Psoas muscle (tissue), 8 donors: ENCODE measurements around the gene MEIS1. TPM values are rescaled to one million over a fixed set of nuclear protein-coding genes. Genes with fewer than 3 reads are reported as not detected.

Source experiments
- ATAC-seq, 4 donors: fragments of 200-7000 bp; cut with Tn5 transposase; one replicate each; pipeline ENCODE4 v1.9.1; 2020; ENCODE audit warnings: moderate library complexity in 3 of 4, mild to moderate bottlenecking in 2 of 4
- DNase-seq, 2 donors: peaks; one replicate each; pipeline ENCODE4 v3.0.0-alpha.2; 2020
- H3K27ac ChIP-seq: fragments of 200-600 bp; one replicate; pipeline ENCODE4 v1.8.0; 2022
- H3K27me3 ChIP-seq, 3 donors: fragments of 200-600 bp in 1 of 3; one replicate each; pipeline versions ENCODE4 v1.6.1 to v1.8.0; 2013 to 2022; ENCODE audit warnings: low read length in 2 of 3, mild to moderate bottlenecking in 2 of 3, moderate library complexity in 1 of 3; ENCODE audit not compliant: insufficient read depth in 3 of 3
- H3K36me3 ChIP-seq, 2 donors: fragments of 200-600 bp in 1 of 2; one replicate each; pipeline versions ENCODE4 v1.6.1 to v1.8.0; 2013 to 2022; ENCODE audit warnings: low read depth in 1 of 2, mild to moderate bottlenecking in 1 of 2, moderate library complexity in 1 of 2; ENCODE audit not compliant: insufficient read depth in 1 of 2
- H3K4me1 ChIP-seq: fragments of 200-600 bp; one replicate; pipeline ENCODE4 v1.8.0; 2022
- H3K4me3 ChIP-seq: fragments of 200-600 bp; one replicate; pipeline ENCODE4 v1.8.0; 2022; ENCODE audit warnings: mild to moderate bottlenecking
- H3K9me3 ChIP-seq: fragments of 200-600 bp; one replicate; pipeline ENCODE4 v1.8.0; 2022
- WGBS, 3 donors: extraction: QIAGEN DNeasy Blood & Tissue Kit; methylation state at CpG; one replicate each; pipeline versions ENCODE4 v1.1.6 to v1.1.7; 2013; 5-methylcytosine and 5-hydroxymethylcytosine counted together
- intact Hi-C, 2 donors: fragments of 100-400 bp; cut with DNase I; formaldehyde crosslinking; loops; one replicate each; pipeline versions ENCODE4 v1.11.0 to v1.14.2; 2022
- polyA plus RNA-seq, 3 donors: library from polyadenylated mRNA; stranded (reverse); fragments of 200-250 nt; gene quantifications; one replicate each; pipeline ENCODE4 v1.2.3, GENCODE V29; 2013
- total RNA-seq, 4 donors: library from RNA; stranded (reverse); fragmentation: NEBNext Ultra II Directional in 2 of 4; extraction: Animal tissue kit (Norgen Biotek cat#: 25700) in 2 of 4; gene quantifications; one replicate each; pipeline versions ENCODE4 v1.2.1 to v1.2.4, GENCODE V29; 2021 to 2023
- TF ChIP-seq, protein P1 (sequence below): fragments of 200-600 bp; IDR thresholded peaks from one replicate; pipeline ENCODE4 v1.8.0; 2022; ENCODE audit warnings: antibody characterized with exemption
- donor health status: healthy with polysubstance abuse.
- donor health status: DM: no; HTN: no; CAD: no; lungs with moderate emphysema.
- donor health status: Bipolar disorder and iron deficiency.
- donor health status: healthy.
- donor health status: DM: yes; HTN: yes; CAD: no.
- donor health status: DM: no; HTN: no; CAD: no.
- donor health status: DM: no; HTN: no; CAD: no.
- donor health status: DM: yes; HTN: yes; CAD: no.

Gene MEIS1
- total and polyA plus RNA-seq, 7 donors: 0.77 to 6.8 (median 2.1) TPM

GRCh38 chr2:66436581-66437001, 1.7 kb downstream of the MEIS1 start:
- 21 to 28% (median 23%) methylated on average over 2 of the region's 2 CpGs for WGBS, 3 donors
- TF ChIP-seq, protein P1, sequence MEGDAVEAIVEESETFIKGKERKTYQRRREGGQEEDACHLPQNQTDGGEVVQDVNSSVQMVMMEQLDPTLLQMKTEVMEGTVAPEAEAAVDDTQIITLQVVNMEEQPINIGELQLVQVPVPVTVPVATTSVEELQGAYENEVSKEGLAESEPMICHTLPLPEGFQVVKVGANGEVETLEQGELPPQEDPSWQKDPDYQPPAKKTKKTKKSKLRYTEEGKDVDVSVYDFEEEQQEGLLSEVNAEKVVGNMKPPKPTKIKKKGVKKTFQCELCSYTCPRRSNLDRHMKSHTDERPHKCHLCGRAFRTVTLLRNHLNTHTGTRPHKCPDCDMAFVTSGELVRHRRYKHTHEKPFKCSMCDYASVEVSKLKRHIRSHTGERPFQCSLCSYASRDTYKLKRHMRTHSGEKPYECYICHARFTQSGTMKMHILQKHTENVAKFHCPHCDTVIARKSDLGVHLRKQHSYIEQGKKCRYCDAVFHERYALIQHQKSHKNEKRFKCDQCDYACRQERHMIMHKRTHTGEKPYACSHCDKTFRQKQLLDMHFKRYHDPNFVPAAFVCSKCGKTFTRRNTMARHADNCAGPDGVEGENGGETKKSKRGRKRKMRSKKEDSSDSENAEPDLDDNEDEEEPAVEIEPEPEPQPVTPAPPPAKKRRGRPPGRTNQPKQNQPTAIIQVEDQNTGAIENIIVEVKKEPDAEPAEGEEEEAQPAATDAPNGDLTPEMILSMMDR: no peak

GRCh38 chr2:66437109-66437690, 2.3 kb downstream of the MEIS1 start:
- Histone ChIP-seq H3K36me3 (peaks cover 0 to 5% of the 10 kb centered on the region in 2 donors), H3K27me3 (no peaks in the 10 kb centered on the region), H3K27ac (peak overlapping the region; percentile 92), H3K4me1 (no peaks in the 10 kb centered on the region), H3K4me3 (peak overlapping the region; percentile 70), H3K9me3 (no peaks in the 10 kb centered on the region)
- no peak for DNase-seq
- TF ChIP-seq, protein P1: no peak
- ATAC-seq: no peak
- intact Hi-C loops: loop anchor here (5.0 to 10.0 kb wide), 4 partner anchors 70 to 958 kb away; partner anchors contain the start of gene ETAA1 (in 1 of the 2)
- WGBS, 3 donors: 8 to 11% (median 9%) methylated on average over 14 of the region's 14 CpGs

More at GRCh38 chr2:66436581-66437001, 1.7 kb downstream of the MEIS1 start:
- Histone ChIP-seq H3K4me3 (peak overlapping the region; percentile 70), H3K4me1 (no peaks in the 10 kb centered on the region), H3K36me3 (peaks cover 0 to 1% of the 10 kb centered on the region in 2 donors), H3K27ac (peak overlapping the region; percentile 92), H3K27me3 (no peaks in the 10 kb centered on the region), H3K9me3 (no peaks in the 10 kb centered on the region)
- intact Hi-C loops: loop anchor here (5.0 to 10.0 kb wide), 4 partner anchors 71 to 958 kb away; partner anchors contain the start of gene ETAA1 (in 1 of the 2)
- DNase-seq (no peak), ATAC-seq (no peak)

- H3K27ac ChIP-seq: peak overlapping the region; percentile 92
- peak overlapping the region; percentile 70 for H3K4me3 ChIP-seq
- no peaks in the 10 kb centered on the region for H3K27me3 ChIP-seq
- WGBS, 3 donors: 13 to 22% (median 15%) methylated on average over 22 of the region's 22 CpGs
- ATAC-seq (no peak), DNase-seq (peak in 1 of 2 donors; percentile 48)
- H3K9me3 ChIP-seq: no peaks in the 10 kb centered on the region
- intact Hi-C loops: loop anchor here (5.0 to 10.0 kb wide), 4 partner anchors 69 to 957 kb away; partner anchors contain the start of gene ETAA1 (in 1 of the 2)
- TF ChIP-seq, protein P1: no peak
- H3K36me3 ChIP-seq: peaks cover 0 to 8% of the 10 kb centered on the region in 2 donors
- no peaks in the 10 kb centered on the region for H3K4me1 ChIP-seq
These were observed 3.0 kb downstream of the MEIS1 start for GRCh38 chr2:66437691-66438497.

DNA sequence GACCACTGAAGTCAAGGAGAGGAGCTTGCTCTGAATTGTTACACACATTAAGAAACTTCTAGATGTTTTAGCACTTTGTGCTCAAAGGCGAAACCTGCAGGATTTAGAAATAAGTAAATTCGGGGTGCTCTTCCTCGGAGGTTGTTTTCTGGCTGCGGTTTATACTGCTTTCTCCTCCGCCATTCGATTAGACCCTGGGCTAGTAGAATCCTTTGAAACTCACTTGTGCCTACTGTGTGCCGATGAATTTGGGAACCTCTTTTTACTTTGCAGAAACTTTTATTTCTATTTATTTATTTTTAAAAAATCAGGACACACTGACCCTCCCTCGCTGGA, 3.5 kb downstream of the MEIS1 start:
- 23 to 30% (median 25%) methylated on average over 8 of the region's 8 CpGs for WGBS, 3 donors
- no peak for ATAC-seq

More for the DNA sequence above, 3.5 kb downstream of the MEIS1 start:
- intact Hi-C loops: loop anchor here (5.0 to 10.0 kb wide), 4 partner anchors 69 to 956 kb away; partner anchors contain the start of gene ETAA1 (in 1 of the 2)
- Histone ChIP-seq H3K27me3 (no peaks in the 10 kb centered on the region), H3K4me3 (peak overlapping the region; percentile 70), H3K9me3 (no peaks in the 10 kb centered on the region), H3K27ac (peak overlapping the region; percentile 92), H3K4me1 (no peaks in the 10 kb centered on the region), H3K36me3 (peaks cover 0 to 13% of the 10 kb centered on the region in 2 donors)
- DNase-seq: no peak
- TF ChIP-seq, protein P1: no peak
